ENCODE results near the gene PALS2. TPM values are rescaled to one million over a fixed set of nuclear protein-coding genes. Genes with fewer than 3 reads are reported as not detected.

The PALS2 gene
- total RNA-seq, 1 experiment from 2014 or later = 64.6 TPM

DNA sequence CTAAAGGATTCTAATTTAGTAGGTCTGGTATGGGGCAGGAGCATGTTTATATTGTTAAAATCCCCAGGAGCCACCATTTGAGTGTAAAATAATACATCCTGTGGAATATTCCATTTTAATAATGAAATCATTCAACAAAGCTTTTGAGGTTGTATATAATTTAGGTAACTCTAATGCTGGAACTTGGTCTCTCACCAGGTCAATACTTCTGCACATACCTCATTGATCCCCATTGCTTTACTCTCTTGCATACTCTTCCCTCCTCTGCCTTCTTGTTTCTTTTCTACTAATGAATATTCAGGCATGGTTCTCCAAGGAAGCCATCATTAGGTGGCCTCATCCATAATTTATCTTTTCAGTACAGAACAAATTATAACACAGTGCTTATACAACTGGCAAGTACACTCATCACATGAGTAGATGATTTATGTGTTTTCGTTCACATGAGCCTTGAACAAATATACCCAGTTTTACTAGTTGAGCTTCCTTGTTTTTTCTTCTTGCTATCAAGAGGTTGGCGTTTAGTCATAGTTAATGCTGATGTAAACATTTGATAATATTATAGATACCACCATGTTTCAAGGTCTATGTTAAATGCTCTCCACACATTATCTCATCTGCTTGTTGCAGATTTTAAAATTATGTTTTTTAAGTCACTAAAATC is 7.2 kb downstream of the PALS2 start:
- Mint-ChIP-seq H3K27me3 (ENCODE audit: low read depth) (no peaks in the 10 kb centered on the region), H3K36me3 (peaks cover 6% of the 10 kb centered on the region; the same call in 1 of the 2 replicates), H3K4me3 (no peak overlapping the region), H3K4me1 (peaks cover 54% of the 10 kb centered on the region), H3K9me3 (peaks cover 6% of the 10 kb centered on the region; the same call in 1 of the 2 replicates), H3K27ac (no peak overlapping the region; the same call in 1 of the 2 replicates)
- no peak for TF ChIP-seq CREB1 (CRISPR knock-in tag; IDR thresholded peaks at IDR 0.05)
- TF ChIP-seq, protein P1, sequence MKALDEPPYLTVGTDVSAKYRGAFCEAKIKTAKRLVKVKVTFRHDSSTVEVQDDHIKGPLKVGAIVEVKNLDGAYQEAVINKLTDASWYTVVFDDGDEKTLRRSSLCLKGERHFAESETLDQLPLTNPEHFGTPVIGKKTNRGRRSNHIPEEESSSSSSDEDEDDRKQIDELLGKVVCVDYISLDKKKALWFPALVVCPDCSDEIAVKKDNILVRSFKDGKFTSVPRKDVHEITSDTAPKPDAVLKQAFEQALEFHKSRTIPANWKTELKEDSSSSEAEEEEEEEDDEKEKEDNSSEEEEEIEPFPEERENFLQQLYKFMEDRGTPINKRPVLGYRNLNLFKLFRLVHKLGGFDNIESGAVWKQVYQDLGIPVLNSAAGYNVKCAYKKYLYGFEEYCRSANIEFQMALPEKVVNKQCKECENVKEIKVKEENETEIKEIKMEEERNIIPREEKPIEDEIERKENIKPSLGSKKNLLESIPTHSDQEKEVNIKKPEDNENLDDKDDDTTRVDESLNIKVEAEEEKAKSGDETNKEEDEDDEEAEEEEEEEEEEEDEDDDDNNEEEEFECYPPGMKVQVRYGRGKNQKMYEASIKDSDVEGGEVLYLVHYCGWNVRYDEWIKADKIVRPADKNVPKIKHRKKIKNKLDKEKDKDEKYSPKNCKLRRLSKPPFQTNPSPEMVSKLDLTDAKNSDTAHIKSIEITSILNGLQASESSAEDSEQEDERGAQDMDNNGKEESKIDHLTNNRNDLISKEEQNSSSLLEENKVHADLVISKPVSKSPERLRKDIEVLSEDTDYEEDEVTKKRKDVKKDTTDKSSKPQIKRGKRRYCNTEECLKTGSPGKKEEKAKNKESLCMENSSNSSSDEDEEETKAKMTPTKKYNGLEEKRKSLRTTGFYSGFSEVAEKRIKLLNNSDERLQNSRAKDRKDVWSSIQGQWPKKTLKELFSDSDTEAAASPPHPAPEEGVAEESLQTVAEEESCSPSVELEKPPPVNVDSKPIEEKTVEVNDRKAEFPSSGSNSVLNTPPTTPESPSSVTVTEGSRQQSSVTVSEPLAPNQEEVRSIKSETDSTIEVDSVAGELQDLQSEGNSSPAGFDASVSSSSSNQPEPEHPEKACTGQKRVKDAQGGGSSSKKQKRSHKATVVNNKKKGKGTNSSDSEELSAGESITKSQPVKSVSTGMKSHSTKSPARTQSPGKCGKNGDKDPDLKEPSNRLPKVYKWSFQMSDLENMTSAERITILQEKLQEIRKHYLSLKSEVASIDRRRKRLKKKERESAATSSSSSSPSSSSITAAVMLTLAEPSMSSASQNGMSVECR (CRISPR knock-in tag; IDR thresholded peaks at IDR 0.05; ENCODE audit: borderline replicate concordance) = no peak
- TF ChIP-seq, protein P2, sequence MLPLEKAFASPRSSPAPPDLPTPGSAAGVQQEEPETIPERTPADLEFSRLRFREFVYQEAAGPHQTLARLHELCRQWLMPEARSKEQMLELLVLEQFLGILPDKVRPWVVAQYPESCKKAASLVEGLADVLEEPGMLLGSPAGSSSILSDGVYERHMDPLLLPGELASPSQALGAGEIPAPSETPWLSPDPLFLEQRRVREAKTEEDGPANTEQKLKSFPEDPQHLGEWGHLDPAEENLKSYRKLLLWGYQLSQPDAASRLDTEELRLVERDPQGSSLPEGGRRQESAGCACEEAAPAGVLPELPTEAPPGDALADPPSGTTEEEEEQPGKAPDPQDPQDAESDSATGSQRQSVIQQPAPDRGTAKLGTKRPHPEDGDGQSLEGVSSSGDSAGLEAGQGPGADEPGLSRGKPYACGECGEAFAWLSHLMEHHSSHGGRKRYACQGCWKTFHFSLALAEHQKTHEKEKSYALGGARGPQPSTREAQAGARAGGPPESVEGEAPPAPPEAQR (CRISPR knock-in tag; IDR thresholded peaks at IDR 0.05) = no peak
- TF ChIP-seq TEAD1 (CRISPR knock-in tag; IDR thresholded peaks at IDR 0.05) = no peak
- TF ChIP-seq, protein P3, sequence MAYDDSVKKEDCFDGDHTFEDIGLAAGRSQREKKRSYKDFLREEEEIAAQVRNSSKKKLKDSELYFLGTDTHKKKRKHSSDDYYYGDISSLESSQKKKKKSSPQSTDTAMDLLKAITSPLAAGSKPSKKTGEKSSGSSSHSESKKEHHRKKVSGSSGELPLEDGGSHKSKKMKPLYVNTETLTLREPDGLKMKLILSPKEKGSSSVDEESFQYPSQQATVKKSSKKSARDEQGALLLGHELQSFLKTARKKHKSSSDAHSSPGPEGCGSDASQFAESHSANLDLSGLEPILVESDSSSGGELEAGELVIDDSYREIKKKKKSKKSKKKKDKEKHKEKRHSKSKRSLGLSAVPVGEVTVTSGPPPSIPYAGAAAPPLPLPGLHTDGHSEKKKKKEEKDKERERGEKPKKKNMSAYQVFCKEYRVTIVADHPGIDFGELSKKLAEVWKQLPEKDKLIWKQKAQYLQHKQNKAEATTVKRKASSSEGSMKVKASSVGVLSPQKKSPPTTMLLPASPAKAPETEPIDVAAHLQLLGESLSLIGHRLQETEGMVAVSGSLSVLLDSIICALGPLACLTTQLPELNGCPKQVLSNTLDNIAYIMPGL (CRISPR knock-in tag; IDR thresholded peaks at IDR 0.05) = no peak
- ATAC-seq (no peak), DNase-seq (ENCODE audit: low spot score) (no peak)
- ChIA-PET POLR2A (interaction anchor here (0.6 kb wide), 2 partner anchors 260 to 649 kb away, joined by 3 to 4 read pairs; no protein-coding TSS in a partner anchor), CTCF (interaction anchor here (0.5 to 1.1 kb wide), 2 partner anchors 146 to 216 kb away, joined by 3 read pairs; no protein-coding TSS in a partner anchor)

DNA sequence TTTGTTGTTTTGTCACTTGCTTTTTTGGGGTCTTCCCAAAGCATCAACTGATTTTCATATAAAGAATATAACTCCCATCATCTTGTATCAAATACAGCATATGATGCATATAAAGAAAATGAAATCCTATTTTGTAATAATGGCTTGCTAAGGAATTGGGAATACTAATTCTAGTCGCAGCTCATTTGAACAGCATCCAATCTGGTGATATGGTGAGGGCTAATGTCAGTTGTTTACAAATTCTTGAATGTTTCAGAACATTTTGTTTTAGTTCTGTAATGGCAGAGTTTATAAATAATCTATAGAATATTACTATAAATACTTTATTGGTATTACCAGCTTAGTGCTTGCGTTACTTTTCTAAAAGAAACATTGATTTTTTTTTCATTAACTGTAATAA is 8.9 kb downstream of the PALS2 start:
- no peak overlapping the region for H3K4me3 Mint-ChIP-seq
- DNase-seq (ENCODE audit: low spot score) (no peak), ATAC-seq (no peak)
- H3K27me3 Mint-ChIP-seq (ENCODE audit: low read depth) = no peaks in the 10 kb centered on the region
- peaks cover 55% of the 10 kb centered on the region for H3K4me1 Mint-ChIP-seq
- peaks cover 6% of the 10 kb centered on the region; the same call in 1 of the 2 replicates for H3K36me3 Mint-ChIP-seq
- CTCF ChIA-PET = interaction anchor here (0.5 kb wide), 1 partner anchor 531 kb away, joined by 5 read pairs; no protein-coding TSS in a partner anchor
- TF ChIP-seq, protein P4, sequence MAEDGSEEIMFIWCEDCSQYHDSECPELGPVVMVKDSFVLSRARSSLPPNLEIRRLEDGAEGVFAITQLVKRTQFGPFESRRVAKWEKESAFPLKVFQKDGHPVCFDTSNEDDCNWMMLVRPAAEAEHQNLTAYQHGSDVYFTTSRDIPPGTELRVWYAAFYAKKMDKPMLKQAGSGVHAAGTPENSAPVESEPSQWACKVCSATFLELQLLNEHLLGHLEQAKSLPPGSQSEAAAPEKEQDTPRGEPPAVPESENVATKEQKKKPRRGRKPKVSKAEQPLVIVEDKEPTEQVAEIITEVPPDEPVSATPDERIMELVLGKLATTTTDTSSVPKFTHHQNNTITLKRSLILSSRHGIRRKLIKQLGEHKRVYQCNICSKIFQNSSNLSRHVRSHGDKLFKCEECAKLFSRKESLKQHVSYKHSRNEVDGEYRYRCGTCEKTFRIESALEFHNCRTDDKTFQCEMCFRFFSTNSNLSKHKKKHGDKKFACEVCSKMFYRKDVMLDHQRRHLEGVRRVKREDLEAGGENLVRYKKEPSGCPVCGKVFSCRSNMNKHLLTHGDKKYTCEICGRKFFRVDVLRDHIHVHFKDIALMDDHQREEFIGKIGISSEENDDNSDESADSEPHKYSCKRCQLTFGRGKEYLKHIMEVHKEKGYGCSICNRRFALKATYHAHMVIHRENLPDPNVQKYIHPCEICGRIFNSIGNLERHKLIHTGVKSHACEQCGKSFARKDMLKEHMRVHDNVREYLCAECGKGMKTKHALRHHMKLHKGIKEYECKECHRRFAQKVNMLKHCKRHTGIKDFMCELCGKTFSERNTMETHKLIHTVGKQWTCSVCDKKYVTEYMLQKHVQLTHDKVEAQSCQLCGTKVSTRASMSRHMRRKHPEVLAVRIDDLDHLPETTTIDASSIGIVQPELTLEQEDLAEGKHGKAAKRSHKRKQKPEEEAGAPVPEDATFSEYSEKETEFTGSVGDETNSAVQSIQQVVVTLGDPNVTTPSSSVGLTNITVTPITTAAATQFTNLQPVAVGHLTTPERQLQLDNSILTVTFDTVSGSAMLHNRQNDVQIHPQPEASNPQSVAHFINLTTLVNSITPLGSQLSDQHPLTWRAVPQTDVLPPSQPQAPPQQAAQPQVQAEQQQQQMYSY (CRISPR knock-in tag; IDR thresholded peaks at IDR 0.05) = no peak
- POLR2A ChIA-PET = interaction anchor here (0.7 kb wide), 1 partner anchor 71 kb away, joined by 3 read pairs; no protein-coding TSS in a partner anchor
- H3K9me3 Mint-ChIP-seq = peaks cover 6% of the 10 kb centered on the region; the same call in 1 of the 2 replicates
- H3K27ac Mint-ChIP-seq = no peak overlapping the region

DNA sequence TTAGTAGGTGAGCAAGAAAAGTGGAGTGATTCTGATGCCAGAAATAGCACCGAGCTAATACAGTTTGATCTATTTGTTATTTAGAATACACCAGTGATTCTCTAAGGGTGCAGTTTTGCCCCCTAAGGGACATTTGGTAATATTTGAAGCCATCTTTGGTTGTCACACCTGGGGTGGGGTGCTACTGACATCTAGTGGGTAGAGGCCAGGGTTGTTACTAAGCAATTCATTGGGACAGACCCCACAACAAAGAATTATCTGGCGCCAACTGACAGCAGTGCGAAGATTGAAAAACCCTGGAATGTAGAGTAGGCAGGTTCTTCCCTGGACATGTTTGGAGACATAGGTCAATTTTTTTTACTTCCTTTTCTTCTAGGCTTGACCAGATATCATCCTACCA is 14.6 kb downstream of the PALS2 start:
- H3K36me3 Mint-ChIP-seq = no peaks in the 10 kb centered on the region
- H3K27ac Mint-ChIP-seq = no peak overlapping the region
- H3K9me3 Mint-ChIP-seq = no peaks in the 10 kb centered on the region
- H3K27me3 Mint-ChIP-seq (ENCODE audit: low read depth) = no peaks in the 10 kb centered on the region
- ATAC-seq = peak; percentile 95
- peaks cover 41% of the 10 kb centered on the region for H3K4me1 Mint-ChIP-seq
- DNase-seq (ENCODE audit: low spot score) = peak; percentile 63
- CTCF ChIA-PET = interaction anchor here (0.7 to 2.0 kb wide), 6 partner anchors 12 to 298 kb away, joined by 3 to 11 read pairs (median 3); partner anchors contain the start of gene PALS2
- no peak overlapping the region for H3K4me3 Mint-ChIP-seq
- POLR2A ChIA-PET = no interaction called here
- TF ChIP-seq EMX1 (CRISPR knock-in tag; IDR thresholded peaks at IDR 0.05) (no peak), CBFB (CRISPR knock-in tag; IDR thresholded peaks at IDR 0.05; ENCODE audit: low read depth) (no peak)
- TF ChIP-seq, protein P5, sequence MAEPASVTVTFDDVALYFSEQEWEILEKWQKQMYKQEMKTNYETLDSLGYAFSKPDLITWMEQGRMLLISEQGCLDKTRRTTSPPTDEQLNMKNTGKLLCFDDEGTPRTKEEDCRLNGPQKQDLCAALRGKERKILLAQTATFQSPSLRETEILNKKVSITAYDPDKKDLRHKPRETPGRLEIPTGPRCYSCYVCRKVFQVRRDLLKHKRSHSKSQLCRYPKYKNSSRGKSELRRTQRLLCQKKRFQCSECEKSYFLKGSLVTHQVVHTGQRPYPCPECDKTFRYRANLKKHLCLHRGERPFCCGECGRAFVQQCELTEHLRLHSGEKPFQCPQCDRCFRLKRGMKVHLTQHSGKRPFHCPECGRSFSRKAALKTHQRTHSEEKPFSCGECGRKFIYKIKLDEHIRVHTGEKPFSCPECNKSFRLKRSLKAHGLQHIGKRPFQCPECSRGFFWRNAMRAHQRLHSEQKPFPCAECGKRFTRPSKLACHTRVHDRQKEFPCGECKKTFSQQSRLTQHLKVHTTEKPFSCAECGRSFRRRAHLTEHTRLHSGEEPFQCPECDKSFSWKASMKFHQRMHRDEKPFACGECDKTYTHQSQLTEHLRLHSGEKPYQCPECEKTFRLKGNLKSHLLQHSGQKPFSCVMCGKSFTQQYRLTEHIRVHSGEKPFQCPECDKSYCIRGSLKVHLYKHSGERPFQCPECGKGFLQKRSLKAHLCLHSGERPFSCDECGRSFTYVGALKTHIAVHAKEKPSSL (CRISPR knock-in tag; conservative IDR thresholded peaks at IDR 0.05) = no peak
- TF ChIP-seq, protein P6, sequence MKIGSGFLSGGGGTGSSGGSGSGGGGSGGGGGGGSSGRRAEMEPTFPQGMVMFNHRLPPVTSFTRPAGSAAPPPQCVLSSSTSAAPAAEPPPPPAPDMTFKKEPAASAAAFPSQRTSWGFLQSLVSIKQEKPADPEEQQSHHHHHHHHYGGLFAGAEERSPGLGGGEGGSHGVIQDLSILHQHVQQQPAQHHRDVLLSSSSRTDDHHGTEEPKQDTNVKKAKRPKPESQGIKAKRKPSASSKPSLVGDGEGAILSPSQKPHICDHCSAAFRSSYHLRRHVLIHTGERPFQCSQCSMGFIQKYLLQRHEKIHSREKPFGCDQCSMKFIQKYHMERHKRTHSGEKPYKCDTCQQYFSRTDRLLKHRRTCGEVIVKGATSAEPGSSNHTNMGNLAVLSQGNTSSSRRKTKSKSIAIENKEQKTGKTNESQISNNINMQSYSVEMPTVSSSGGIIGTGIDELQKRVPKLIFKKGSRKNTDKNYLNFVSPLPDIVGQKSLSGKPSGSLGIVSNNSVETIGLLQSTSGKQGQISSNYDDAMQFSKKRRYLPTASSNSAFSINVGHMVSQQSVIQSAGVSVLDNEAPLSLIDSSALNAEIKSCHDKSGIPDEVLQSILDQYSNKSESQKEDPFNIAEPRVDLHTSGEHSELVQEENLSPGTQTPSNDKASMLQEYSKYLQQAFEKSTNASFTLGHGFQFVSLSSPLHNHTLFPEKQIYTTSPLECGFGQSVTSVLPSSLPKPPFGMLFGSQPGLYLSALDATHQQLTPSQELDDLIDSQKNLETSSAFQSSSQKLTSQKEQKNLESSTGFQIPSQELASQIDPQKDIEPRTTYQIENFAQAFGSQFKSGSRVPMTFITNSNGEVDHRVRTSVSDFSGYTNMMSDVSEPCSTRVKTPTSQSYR (CRISPR knock-in tag; IDR thresholded peaks at IDR 0.05) = no peak

Measured in WTC11 (cell line).